CD4-positive, alpha-beta T cell treated with Interleukin-4 for 1 hour (primary cell): ENCODE results near the gene RFC3.
"Not testable (repeated sequence)": the region's sequence is repeated elsewhere in the genome, so short reads cannot be mapped to it uniquely, and the experiment has no call there.

Experiments used
- DNase-seq, 2 donors: peaks; one replicate each; pipeline ENCODE4 v3.0.0-alpha.2; 2020 to 2022

Gene RFC3

DNA sequence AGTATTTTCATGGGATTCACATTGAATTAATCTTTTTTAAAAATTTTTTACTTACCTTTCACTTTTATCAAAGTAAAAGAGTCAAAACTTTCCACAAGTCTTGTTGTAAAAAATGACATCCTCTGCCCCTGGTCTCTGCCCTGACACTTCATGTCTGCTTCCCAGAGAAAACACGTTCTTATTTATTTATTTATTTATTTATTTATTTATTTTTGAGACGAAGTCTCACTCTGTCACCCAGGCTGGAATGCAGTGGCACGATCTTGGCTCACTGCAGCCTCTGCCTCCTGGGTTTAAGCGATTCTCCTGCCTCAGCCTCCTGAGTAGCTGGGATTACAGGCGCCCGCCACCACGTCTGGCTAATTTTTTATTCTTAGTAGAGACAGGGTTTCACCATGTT, 5.1 kb upstream of the RFC3 start:
- not testable (repeated sequence) for DNase-seq

DNA sequence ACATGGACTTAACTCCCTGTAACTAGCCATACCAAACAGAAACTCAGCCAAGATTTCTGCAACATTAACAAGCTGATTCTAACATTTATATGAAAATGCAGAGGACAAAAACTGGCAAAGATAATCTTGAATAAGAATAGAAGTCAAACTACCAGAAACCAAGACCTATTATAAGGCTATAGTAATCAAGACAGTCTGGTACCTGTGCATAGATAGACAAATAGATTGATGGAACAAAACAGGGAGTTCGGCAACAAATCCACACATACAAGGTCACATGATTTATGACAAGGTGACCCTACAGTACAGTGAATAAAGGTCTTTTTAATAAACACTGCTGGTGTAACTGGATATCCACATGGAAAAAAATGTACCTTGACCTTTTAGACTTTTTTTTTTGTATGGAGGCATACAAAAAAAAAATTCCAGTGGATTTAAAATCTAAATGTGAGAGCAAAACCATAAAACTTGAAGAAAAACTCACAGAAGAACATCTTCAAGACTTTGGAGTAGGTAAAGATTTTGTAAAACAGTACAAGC, 2.9 kb upstream of the RFC3 start:
- DNase-seq, result no peak

DNA sequence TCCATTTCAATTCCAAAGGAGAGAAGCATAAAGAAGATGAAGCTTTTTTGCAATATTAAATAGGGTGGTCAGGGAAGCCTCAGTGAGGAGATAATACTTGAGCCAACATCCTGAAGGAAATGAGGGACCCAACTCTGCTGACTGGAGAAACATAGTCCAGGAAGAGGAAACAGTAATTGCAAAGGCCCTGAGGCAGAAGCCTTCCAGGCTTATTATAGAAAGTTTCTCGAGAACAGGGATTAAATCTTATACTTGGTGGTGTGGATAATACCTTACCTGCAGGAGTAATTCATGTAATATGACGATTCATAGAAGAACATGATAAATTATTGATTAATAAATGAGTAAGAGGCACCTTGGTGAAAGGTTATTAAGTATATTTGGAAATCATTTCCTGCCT, 1.0 kb upstream of the RFC3 start:
- no peak for DNase-seq

DNA sequence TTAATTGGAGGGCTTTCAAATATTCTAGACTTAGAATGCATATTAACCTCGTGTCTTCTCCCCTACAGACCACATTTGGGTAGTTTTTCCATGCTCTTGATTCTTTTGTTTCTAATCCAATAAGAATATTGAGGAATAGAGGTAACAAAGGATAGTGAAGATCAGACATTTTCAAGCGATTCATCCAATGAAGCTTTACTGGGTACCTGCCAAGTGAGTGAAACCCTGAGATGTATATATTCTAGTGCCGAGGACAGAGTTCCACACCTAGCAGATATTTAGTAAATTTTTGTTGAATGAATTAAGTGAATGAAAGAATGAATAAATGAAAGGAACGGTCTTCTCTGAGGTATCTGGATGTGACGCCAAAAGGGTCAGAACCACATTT, 442 bp upstream of the RFC3 start:
- no peak for DNase-seq

DNA sequence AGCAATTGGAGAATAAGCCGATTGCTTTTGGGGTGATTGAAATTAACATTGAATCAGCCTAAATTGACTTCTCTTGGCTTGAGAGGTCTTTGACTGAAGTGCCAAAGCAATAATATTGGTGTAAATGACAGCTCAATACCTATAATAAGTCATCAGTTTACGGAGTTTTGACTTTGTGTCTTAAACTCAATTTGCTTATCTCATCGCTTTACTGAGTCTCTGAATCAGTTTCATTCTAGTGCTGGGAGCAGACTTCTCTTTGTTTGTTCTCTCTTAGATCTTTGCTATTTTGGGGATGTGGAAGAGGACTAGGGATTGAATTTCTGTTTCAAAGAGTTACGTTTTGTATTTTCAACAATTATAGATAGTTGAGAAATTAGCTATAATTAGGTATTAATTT, 7.1 kb downstream of the RFC3 start:
- DNase-seq, result no peak

DNA sequence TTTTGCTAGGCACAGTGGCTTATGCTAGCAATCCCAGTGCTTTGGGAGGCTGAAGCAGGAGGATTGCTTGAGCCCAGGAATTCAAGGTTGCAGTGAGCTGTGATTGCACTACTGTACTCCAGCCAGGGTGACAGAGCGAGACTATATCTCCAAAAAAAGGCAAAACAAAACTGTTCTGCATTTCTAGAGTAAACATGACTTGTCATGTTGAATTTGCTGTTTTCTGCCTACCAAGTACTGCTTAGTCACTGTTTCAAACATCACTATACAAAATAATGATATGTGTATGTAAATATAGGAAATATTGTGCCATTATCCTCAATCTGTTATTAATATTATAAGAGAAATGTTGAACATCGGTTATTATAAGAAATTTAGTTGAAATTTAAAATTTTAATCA, 9.2 kb downstream of the RFC3 start:
- DNase-seq, result no peak

GRCh38 chr13:33828431-33829129, 10.6 kb downstream of the RFC3 start:
- no peak for DNase-seq

DNA sequence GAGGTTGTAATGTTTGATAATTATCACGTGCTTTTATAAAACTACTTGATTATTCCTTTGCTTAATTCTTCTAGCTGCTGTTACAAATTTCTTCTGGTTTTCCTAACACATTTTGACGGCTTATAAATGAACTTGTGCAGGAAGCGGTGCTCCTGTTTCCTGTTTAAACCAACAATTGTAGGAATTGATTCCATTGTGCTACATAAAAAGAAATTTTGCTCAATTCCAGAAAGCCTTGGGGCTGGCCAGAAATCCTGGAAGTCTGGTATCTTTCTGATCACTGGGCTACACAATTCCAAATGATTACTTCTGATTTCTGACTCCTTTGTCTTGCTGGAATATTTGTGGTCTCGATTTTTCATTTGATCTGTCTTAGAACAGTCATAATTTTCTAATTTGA, 14.9 kb downstream of the RFC3 start:
- no peak for DNase-seq

GRCh38 chr13:33838647-33839046, 20.7 kb downstream of the RFC3 start:
- no peak for DNase-seq

DNA sequence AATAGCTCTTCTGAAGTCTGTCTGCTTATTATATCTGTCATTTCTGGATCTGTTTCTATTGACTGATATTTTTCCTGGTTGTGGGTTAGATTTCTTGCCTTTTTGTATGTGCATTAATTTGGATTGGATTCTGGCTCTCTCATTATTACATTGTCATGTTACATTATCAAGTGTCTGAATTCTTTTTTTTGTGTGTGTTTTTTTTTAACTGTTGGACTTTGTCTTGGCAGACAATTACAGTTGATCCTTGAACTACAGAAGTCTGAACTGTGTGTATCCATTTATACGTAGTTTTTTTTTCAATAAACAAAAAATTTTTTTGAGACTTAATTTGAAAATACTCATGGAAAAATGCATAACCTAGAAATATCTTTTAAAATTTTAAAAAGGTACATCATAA, 22.5 kb downstream of the RFC3 start:
- DNase-seq, result no peak

- DNase-seq, result no peak
Observed at GRCh38 chr13:33842207-33842606, 24.3 kb downstream of the RFC3 start.

GRCh38 chr13:33842986-33843385, 25.0 kb downstream of the RFC3 start:
- DNase-seq, result no peak

DNA sequence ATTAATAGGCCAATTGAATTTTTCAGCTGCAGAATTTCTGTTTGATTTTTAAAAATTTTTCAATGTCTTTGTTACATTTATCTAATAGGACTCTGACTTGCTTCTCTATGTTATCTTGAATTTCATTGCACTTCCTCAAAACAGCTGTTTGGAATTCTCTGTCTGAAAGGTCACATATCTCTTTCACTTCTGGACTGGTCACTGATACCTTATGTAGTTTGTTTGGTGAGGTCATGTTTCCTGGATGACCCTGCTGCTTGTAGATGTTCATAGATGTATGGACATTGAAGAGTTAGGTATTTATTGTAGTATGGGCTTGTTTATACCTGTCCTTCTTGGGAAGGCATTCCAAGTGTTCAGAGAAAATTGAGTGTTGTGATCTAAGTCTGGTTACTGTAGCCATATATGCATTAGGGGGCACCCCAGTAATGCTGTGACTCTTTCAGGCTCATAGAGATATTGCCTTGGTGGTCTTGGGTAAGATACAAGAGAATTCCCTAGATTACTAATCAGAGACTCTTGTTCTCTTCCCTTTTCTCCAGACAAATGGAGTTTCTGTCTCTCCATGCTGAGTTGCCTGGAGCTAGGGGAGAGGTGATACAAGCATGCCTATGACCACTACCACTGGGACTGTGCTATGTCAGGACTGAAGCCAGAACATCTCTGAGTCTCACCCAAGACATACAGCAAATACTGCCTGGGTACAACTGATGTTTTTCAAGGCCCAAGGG, 27.8 kb downstream of the RFC3 start:
- no peak for DNase-seq

DNA sequence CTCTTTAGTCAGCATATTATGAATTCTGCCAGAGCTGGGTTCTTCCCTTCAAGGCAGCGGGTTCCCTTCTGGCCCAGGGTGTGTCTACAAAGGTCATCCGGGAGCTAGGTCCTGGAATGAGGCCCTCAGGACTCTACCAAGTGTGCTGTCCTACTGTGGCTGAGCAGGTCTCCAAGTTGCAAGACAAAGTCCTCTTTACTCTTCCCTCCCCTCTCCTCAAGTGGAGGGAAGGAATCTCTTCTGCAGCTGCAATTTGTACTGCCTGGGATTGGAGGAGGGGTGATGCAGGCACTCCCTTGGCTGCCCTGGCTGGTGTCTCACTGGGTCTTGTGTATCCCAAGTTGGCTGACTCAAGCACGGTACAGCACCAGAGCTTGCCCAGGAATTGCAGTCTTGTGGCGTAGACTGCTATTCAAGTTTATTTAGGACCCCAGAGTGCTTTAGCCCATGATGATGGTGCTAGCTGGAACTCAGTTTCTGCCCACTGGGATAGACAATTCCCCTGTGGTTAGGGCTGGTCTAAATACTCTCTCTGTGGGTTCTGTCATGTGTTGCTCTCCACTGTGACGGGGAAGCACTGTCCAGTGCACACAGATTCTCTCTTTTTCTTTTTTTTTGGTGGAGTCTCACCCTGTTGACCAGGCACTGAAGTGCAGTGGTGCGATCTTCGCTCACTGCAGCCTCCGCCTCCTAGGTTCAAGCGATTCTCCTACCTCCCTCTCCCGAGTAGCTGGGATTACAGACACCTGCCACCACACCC, 28.5 kb downstream of the RFC3 start:
- DNase-seq, result no peak

DNA sequence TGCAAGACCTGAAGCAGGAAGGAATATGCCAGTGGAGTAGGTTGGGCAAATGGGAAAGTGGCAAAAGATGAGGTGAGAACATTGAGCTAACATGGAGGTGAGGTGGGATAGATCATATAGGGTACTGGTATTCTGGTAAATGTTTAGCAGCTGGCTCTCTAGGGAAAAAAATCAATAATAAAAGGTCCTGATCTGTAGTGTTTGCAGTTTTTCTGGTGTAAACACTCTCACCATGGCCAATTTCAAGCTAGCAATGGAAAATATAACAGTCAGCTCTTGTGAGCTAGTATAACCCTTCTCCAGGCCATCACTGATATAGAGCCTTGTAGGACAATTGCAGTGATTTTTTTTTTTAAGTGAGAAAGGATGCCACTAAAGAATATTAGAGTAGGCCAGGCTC, 31.3 kb downstream of the RFC3 start:
- no peak for DNase-seq

DNA sequence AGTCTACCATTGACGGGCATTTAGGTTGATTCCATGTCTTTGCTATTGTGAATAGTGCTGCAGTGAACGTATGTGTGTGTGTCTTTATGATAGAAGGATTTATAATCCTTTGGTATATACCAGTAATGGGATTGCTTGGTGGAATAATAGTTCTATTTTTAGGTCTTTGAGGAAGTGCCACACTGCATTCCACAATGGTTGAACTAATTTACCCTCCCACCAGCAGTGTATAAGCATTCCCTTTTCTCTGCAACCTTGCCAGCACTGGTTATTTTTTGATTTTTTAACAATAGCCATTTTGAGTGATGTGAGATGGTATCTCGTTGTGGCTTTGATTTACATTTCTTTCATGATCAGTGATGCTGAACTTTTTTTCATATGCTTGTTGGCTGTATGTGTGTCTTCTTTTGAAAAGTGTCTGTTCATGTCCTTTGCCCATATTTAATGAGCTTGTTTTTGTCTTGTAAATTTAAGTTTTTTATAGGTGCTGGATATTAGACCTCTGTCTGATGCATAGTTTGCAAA, 37.5 kb downstream of the RFC3 start:
- no peak for DNase-seq

GRCh38 chr13:33859691-33860303, 41.8 kb downstream of the RFC3 start:
- no peak for DNase-seq

DNA sequence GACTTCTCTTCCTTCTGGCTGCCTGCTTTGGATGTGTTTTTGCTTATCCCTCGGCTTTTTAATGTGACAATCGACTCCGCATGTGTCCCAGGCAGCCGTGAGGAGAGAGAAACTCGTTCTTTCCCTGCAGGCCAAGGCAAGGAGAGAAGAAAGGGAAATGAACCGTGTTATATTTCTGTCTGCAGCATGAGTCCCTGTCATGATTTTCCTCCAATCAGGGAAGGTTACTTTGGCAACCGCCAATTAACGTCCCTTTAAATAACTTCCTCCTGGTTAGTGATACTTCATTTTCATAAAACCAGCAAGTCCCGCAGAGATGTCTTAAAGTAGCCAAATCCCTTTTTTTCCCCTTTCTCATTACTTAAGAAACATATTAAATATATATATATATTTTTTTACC, 42.6 kb downstream of the RFC3 start:
- DNase-seq, result no peak

DNA sequence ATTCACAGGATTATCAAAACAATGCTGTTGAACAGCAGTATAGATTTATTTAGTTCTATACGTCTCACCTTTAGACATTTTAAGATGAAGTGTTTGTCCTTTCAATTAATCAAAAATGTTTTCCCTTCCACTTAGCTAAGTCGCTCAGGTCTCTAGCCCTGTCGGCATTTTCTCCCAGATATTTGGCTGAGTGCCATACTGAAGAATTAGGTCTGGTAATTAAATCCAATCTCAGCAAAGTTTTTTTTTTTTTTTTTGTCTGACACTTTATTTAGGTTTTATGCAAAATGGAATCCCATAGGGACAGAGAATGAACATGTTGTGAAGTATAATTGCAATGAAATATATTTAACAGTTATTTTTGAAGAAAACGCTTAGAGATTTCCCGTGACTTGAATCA, 44.1 kb downstream of the RFC3 start:
- no peak for DNase-seq

DNA sequence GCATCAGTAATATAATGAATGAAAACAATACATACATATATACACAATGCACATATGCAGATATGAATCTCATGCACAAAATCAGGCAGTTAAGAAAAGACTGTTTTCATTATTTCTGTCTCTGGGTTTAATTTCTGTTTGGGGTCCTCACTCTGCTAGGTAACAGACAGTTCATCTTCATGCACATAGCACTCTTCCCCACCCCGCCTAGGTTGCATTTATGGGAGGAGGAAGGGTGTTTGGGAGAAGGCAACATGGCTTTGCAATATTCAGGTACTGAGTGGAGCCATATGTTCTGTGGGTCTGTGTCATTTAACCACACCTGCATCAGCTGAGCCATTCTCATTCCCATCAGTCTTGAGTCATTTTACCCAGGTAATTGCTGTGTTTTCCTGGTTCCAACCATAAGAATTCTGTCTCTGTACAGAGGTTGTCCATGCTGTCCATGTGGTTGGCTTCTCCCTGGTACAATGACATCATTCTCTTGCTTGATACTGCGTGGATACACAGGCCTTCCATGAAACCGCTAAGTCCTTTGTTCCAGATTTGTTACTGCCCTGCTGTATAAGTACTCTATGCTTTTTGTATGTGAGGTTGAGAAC, 45.3 kb downstream of the RFC3 start:
- no peak for DNase-seq

DNA sequence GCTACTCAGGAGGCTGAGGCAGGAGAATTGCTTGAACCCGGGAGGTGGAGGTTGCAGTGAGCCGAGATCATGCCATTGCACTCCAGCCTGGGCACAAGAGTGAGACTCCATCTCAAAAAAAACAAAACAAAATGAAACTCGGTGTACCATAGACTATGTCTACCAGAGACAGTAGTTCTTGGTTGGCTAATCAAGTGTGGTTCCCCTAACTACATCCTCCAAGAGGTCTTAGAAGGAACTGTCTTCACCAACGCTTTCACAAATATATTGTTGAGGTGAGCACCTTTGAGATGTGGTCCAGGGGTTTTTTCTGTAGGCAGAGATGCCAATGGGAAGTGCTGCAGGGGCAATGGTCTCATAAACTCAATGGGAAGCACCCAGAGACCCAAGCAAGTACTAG, 48.0 kb downstream of the RFC3 start:
- no peak for DNase-seq

- no peak for DNase-seq
Observed at GRCh38 chr13:33867472-33867871, 49.5 kb downstream of the RFC3 start.
